Duodenal mucosa (tissue), 2 donors: ENCODE data around the gene SREK1.

Experiments used
- H3K27ac ChIP-seq: one replicate; pipeline ENCODE4 v1.7.0; 2013; ENCODE audit warnings: low read depth, low read length
- H3K27me3 ChIP-seq, 2 donors: one replicate each; pipeline ENCODE4 v1.7.0; 2013; ENCODE audit warnings: low read length in 2 of 2, control low read depth in 1 of 2; ENCODE audit not compliant: insufficient read depth in 2 of 2, control insufficient read depth in 1 of 2
- H3K36me3 ChIP-seq, 2 donors: one replicate each; pipeline ENCODE4 v1.7.0; 2013; ENCODE audit warnings: low read length in 2 of 2, control low read depth in 1 of 2; ENCODE audit not compliant: insufficient read depth in 2 of 2, control insufficient read depth in 1 of 2
- H3K4me1 ChIP-seq, 2 donors: one replicate each; pipeline ENCODE4 v1.7.0; 2013; ENCODE audit warnings: low read length in 2 of 2, control low read depth in 1 of 2; ENCODE audit not compliant: insufficient read depth in 2 of 2, control insufficient read depth in 1 of 2
- H3K4me3 ChIP-seq, 2 donors: one replicate each; pipeline ENCODE4 v1.7.0; 2013; ENCODE audit warnings: low read length in 2 of 2, low read depth in 1 of 2
- H3K9ac ChIP-seq, 2 donors: one replicate each; pipeline ENCODE4 v1.7.0; 2013; ENCODE audit warnings: low read length in 2 of 2, low read depth in 1 of 2
- H3K9me3 ChIP-seq, 2 donors: one replicate each; pipeline ENCODE4 v1.7.0; 2013; ENCODE audit warnings: low read length in 2 of 2, control low read depth in 1 of 2; ENCODE audit not compliant: control insufficient read depth in 1 of 2

The SREK1 gene

DNA sequence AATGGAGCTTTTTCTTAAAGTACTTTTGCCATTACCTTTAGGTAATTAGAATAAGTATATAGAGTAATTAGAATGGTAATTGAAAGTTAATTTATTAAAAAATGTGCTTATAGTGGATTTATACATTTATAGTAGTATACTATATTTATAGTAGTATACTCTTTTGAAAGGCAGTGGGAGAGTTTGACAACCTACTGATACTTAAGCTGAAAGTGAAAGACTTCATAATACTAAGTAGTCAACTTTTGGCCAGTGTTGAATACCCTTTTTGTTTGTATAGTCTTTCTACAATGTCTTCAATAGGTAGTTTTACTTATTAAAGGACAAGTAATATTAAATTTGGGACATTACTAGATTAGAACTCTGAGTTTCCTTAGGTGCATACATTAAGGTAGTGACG lies 12.9 kb downstream of the SREK1 start:
- Histone ChIP-seq H3K27ac (no peak overlapping the region), H3K4me1 (no peaks in the 10 kb centered on the region)

DNA sequence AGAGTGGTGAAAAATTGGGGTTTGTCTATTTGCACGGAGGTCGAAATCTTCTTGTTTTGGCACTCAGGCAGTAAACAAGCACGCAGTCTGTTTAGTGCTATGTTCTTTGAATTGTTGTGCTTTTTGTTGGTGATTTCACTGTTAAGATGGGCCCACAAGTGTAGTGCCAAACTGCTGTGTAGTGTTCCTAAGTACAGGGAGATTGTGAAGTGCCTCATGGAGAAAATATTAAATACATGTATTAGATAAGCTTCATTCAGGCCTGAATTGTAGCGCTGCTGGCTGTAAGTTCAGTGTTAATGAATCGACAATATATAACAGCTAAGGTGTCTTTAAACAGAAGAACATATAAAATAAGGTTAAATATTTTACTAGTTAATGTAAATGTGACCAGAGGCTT lies 17.3 kb downstream of the SREK1 start:
- no peaks in the 10 kb centered on the region for H3K4me1 ChIP-seq
- H3K9me3 ChIP-seq: no peaks in the 10 kb centered on the region
- H3K9ac ChIP-seq: no peak overlapping the region
- no peak overlapping the region for H3K4me3 ChIP-seq
- no peaks in the 10 kb centered on the region for H3K27me3 ChIP-seq
- H3K27ac ChIP-seq: no peak overlapping the region
- peaks cover 37 to 56% of the 10 kb centered on the region in 2 donors for H3K36me3 ChIP-seq

More for the DNA sequence above, 12.9 kb downstream of the SREK1 start:
- H3K4me3 ChIP-seq: no peak overlapping the region
- H3K9me3 ChIP-seq: no peaks in the 10 kb centered on the region
- H3K9ac ChIP-seq: no peak overlapping the region
- H3K27me3 ChIP-seq: no peaks in the 10 kb centered on the region
- H3K36me3 ChIP-seq: peaks cover 16 to 21% of the 10 kb centered on the region in 2 donors

DNA sequence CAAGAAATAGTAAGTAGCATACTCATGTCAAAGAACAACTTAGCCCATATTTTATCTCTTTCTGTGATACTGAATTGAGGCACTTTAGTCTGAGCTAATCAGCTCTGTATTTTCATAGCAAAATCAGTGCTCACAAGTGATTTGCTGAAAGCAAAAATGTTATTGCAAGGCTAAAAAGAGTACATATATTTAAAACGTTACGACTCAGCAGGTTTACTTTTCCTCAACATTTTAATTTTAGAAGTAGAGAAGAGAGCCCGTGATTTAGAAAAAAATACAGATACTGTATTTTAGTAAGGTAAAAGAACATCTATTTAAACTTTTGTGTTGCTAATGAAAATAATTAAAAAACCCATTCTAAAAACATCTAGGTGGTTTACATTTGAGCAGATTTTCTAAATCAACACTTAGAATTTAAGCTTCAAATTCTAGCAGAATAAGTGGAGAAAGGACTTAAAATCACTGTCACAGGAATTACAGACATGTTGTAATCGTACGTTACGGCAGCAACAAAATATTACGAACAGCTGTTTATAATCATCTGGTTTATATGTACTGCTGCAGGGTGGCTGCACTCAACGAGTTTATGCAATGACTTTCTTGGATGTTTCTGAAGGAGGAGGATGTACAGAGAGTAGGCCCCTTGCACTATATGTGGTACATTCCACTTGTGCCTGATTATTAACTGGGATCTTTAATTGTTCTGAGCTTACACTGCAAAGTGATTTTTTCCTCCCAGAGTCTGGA lies 20.1 kb downstream of the SREK1 start:
- Histone ChIP-seq H3K36me3 (peaks cover 44 to 67% of the 10 kb centered on the region in 2 donors), H3K9ac (no peak overlapping the region), H3K4me3 (no peak overlapping the region), H3K27ac (no peak overlapping the region), H3K27me3 (no peaks in the 10 kb centered on the region), H3K4me1 (no peaks in the 10 kb centered on the region), H3K9me3 (no peaks in the 10 kb centered on the region)

DNA sequence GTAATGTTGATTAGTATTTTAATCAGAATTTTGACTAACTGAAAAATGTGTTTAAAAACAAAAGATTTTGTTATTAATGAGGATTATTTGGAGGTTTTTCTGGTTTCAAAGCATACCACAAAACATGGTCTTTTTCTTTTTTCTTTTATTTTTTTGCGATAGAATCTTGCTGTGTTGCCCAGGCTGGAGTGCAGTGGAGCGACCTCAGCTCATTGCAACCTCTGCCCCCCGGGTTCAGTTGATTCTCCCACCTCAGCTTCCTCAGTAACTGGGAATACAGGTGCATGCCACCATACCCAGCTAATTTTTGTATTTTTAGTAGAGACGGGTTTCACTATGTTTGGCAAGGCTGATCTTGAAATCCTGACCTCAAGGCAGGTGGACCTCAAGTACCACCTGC lies 24.1 kb downstream of the SREK1 start:
- Histone ChIP-seq H3K27me3 (no peaks in the 10 kb centered on the region), H3K4me1 (no peaks in the 10 kb centered on the region), H3K9ac (no peak overlapping the region), H3K27ac (no peak overlapping the region), H3K9me3 (no peaks in the 10 kb centered on the region), H3K36me3 (peaks cover 26 to 52% of the 10 kb centered on the region in 2 donors), H3K4me3 (no peak overlapping the region)

DNA sequence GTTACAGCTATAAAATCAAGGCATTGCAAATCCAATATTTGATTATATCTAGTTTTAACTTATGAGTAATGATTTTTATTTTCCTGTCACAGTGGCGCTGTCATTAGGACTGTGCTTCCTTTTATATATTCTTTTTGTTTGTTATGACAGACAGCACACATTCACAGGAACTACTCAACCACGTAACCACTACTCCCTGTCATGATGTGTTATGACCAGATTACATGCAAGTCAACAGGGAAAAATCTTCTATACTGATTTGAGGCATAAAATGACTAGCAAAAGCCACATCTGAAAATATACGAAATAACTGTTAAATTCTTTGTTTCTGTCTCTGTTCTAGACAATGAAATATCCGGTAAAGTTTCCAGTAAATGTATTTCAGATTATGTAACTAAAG lies 25.4 kb downstream of the SREK1 start:
- H3K27ac ChIP-seq: no peak overlapping the region
- no peak overlapping the region for H3K9ac ChIP-seq
- no peaks in the 10 kb centered on the region for H3K9me3 ChIP-seq
- no peaks in the 10 kb centered on the region for H3K4me1 ChIP-seq
- H3K27me3 ChIP-seq: no peaks in the 10 kb centered on the region
- peaks cover 23 to 40% of the 10 kb centered on the region in 2 donors for H3K36me3 ChIP-seq
- H3K4me3 ChIP-seq: no peak overlapping the region

DNA sequence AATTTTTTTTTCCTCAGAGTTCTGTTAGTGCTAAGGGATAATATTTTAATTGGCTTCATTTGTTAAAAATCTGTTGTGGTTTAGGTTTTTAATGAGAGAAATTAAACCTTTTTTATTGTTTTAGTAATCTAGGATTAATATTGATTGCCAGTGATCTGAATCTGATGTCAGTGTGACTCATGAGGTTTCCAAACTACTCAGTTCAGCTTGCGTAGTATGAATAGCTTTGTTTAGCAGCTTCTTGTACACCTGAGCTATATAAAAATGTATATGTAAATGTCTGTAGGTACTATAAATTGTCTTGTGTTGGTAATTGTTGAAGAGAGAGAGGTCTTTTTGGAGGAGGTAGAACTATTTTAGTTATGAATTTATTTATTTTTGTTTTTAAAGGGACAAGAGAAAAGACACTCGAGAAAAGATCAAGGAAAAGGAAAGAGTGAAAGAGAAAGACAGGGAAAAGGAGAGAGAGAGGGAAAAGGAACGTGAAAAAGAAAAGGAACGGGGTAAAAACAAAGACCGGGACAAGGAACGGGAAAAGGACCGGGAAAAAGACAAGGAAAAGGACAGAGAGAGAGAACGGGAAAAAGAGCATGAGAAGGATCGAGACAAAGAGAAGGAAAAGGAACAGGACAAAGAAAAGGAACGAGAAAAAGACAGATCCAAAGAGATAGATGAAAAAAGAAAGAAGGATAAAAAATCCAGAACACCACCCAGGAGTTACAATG lies 26.3 kb downstream of the SREK1 start:
- H3K9me3 ChIP-seq: no peaks in the 10 kb centered on the region

DNA sequence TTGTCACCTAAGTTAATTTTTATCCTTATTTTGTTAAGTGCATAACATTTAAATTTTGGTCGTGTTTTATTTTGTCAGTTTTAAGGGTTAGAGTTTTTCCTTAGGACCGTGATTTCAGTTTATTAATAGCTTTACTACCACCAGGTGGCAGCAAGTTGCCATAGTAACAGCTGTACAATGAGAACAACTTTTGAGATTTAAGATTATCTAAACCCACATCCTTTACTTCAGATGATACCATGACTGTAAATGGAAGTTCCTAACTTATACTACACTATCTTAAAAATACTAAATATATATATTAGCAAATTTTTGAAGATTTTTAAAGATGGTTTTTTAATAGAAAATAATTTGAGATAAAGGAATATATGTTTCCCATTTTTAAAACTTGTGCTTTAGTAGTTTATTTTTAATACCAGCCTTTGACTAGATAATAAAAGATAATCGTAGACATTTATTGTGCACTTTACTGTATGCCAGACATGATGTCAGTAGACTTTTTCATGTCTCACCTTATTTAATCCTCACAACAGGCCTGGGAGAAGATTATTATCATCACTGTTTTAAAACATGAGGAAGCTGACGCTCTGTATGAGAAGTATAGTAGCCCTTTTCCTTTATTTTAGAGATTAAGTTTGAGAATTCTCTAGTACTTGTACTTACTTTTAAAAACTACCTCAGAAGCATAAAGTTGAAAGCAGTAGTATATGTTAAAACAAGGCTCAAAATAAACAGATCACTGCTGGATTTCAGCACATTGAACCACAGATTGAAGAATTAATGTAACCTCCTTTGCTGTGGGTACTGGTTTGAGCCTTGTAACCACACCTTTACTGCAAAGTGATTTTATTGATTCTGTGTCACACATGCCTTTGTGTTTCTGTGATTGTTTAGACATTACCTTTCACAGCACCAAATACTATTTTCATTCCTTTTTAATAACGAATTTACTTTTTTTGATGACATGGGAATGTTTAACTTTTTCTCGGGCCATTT lies 27.5 kb downstream of the SREK1 start:
- H3K9me3 ChIP-seq: no peaks in the 10 kb centered on the region
- no peak overlapping the region for H3K27ac ChIP-seq
- H3K27me3 ChIP-seq: no peaks in the 10 kb centered on the region
- no peak overlapping the region for H3K4me3 ChIP-seq
- H3K4me1 ChIP-seq: no peaks in the 10 kb centered on the region
- H3K36me3 ChIP-seq: peaks cover 24 to 39% of the 10 kb centered on the region in 2 donors
- H3K9ac ChIP-seq: no peak overlapping the region

More for the DNA sequence above, 26.3 kb downstream of the SREK1 start:
- no peak overlapping the region for H3K27ac ChIP-seq
- H3K4me1 ChIP-seq: no peaks in the 10 kb centered on the region
- H3K4me3 ChIP-seq: no peak overlapping the region
- H3K9ac ChIP-seq: no peak overlapping the region
- H3K36me3 ChIP-seq: peaks cover 27 to 41% of the 10 kb centered on the region in 2 donors
- no peaks in the 10 kb centered on the region for H3K27me3 ChIP-seq

DNA sequence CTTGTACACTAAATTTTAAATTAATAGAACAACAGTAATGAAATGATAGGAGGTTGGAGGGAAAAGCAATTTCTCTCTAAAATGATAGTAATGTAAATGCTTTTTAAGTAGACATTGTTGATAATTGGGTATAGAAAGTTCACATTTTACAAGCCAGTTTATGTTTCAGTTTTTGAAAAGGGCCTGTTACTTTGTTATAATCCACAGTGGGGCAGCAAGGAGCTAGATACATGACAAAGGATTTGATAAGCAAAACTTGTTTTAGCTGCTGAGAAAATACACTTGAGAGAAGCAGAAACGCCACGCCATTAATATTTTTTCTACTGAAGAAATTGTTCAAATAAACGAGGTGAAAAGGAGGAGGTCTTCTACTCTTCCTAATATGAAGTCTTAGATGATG lies 30.2 kb downstream of the SREK1 start:
- Histone ChIP-seq H3K9me3 (no peaks in the 10 kb centered on the region), H3K27ac (no peak overlapping the region), H3K27me3 (no peaks in the 10 kb centered on the region), H3K4me1 (no peaks in the 10 kb centered on the region), H3K36me3 (peaks cover 30 to 53% of the 10 kb centered on the region in 2 donors), H3K4me3 (no peak overlapping the region), H3K9ac (no peak overlapping the region)

DNA sequence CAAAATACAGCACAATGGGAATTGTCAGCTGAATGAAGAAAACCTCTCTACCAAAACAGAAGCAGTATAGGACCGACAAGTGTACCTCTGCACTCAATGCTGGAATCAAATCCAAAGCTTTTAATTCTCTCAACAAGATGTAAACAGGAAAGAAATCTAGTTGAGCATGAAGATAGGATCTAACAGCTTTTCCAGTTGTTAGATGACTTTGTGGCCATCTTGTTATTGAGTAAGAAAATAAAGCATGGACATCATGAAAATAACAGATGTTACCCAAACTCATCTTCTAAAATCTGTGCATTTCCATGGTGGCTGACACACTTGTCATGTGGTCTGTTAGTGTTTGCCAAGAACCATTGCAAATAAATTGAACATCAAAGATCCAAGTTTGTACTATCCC lies 34.7 kb downstream of the SREK1 start:
- Histone ChIP-seq H3K36me3 (peaks cover 23 to 58% of the 10 kb centered on the region in 2 donors), H3K27me3 (no peaks in the 10 kb centered on the region), H3K4me1 (no peaks in the 10 kb centered on the region), H3K27ac (no peak overlapping the region), H3K4me3 (no peak overlapping the region), H3K9ac (no peak overlapping the region), H3K9me3 (no peaks in the 10 kb centered on the region)
